ENCODE measurements around the gene TNS4. TPM values are rescaled to one million over a fixed set of nuclear protein-coding genes. Genes with fewer than 3 reads are reported as not detected.

The TNS4 gene
- total and polyA plus RNA-seq, 7 experiments from 2014 or later, result 1.2 to 10.3 (median 1.3) TPM; not detected in 4

DNA sequence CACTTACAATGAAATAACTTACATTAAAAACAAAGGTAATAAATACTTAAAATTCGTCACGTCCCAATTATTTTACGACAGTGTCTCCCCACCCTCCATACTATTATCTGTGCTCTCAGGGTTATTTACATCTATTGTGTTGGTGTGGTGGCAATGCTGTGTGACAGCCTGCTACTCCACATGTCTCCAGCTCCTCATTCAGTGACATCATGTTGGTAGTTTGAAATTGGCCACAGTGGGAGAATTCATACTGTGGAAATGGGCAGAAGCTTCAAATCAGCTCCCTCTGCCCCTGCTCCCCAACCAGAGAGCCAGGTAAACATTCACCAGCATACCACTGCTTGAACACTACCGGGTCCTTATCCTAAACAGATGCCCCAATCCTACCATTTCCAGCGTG, 6.3 kb downstream of the TNS4 start:
- H3K9me3 Mint-ChIP-seq, result no peaks in the 10 kb centered on the region
- Histone ChIP-seq H3K4me1 (ENCODE audit: control insufficient read depth in 2 of 2, insufficient read depth in 2 of 2, low read length in 2 of 2) (peaks cover 8 to 16% of the 10 kb centered on the region in 2 donors), H3K9me3 (ENCODE audit: control insufficient read depth in 2 of 3, low read length in 3 of 3) (no peaks in the 10 kb centered on the region), H3K36me3 (ENCODE audit: control insufficient read depth in 2 of 3, insufficient read depth in 3 of 3, low read length in 3 of 3) (no peaks in the 10 kb centered on the region), H3K27ac (ENCODE audit: low read depth, low read length) (no peak overlapping the region), H3K27me3 (ENCODE audit: control insufficient read depth in 2 of 2, insufficient read depth in 2 of 2, low read length in 2 of 2) (no peaks in the 10 kb centered on the region), H3K4me3 (ENCODE audit: low read length) (no peak overlapping the region)
- peaks cover 0 to 7% (median 0%) of the 10 kb centered on the region in 5 donors for H3K36me3 Mint-ChIP-seq
- ChIA-PET CTCF (interaction anchor here (1.1 kb wide), 1 partner anchor 17 kb away, joined by 3 read pairs; no protein-coding TSS in a partner anchor), POLR2A (interaction anchor here (0.6 to 4.0 kb wide), 6 partner anchors 14 to 56 kb away, joined by 3 to 16 read pairs (median 4); no protein-coding TSS in a partner anchor)
- ATAC-seq (no peak), DNase-seq (no peak)
- peak overlapping the region in 1 of 9 donors; percentile 71 for H3K27ac Mint-ChIP-seq
- peaks cover 12 to 39% (median 19%) of the 10 kb centered on the region in 7 donors for H3K4me1 Mint-ChIP-seq
- H3K27me3 Mint-ChIP-seq, result peaks cover 0 to 6% (median 0%) of the 10 kb centered on the region in 5 donors
- H3K4me3 Mint-ChIP-seq, result no peak overlapping the region
- intact Hi-C loops (cut with micrococcal nuclease), result no loop called here

DNA sequence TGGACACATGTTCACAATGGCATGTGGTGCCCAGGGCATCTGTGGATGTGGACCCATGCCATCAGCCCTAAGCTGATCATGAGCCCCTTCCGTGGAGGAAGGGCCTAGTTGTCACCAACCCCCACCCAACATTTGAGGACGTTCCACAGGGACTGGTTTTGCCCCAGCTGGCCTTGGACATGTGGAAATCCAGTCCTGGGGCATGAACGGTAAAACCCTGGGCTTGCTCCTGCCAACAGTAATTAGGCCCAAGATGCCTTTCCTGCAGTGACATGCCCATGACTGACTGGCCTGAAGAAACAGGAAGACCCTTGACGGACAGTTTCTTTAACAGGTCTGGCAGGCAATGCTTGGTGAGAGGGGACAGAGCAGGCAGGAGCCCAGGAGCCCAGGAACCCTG, 7.7 kb downstream of the TNS4 start:
- H3K9me3 Mint-ChIP-seq, result no peaks in the 10 kb centered on the region
- Histone ChIP-seq H3K9me3 (ENCODE audit: control insufficient read depth in 2 of 3, low read length in 3 of 3) (no peaks in the 10 kb centered on the region), H3K36me3 (ENCODE audit: control insufficient read depth in 2 of 3, insufficient read depth in 3 of 3, low read length in 3 of 3) (no peaks in the 10 kb centered on the region), H3K27ac (ENCODE audit: low read depth, low read length) (no peak overlapping the region), H3K27me3 (ENCODE audit: control insufficient read depth in 2 of 2, insufficient read depth in 2 of 2, low read length in 2 of 2) (no peaks in the 10 kb centered on the region), H3K4me1 (ENCODE audit: control insufficient read depth in 2 of 2, insufficient read depth in 2 of 2, low read length in 2 of 2) (peaks cover 20 to 27% of the 10 kb centered on the region in 2 donors), H3K4me3 (ENCODE audit: low read length) (no peak overlapping the region)
- peaks cover 0 to 7% (median 0%) of the 10 kb centered on the region in 5 donors for H3K36me3 Mint-ChIP-seq
- H3K27ac Mint-ChIP-seq, result no peak overlapping the region
- no peak overlapping the region for H3K4me3 Mint-ChIP-seq
- DNase-seq (no peak), ATAC-seq (no peak)
- ChIA-PET POLR2A (interaction anchor here (0.6 to 1.7 kb wide), 5 partner anchors 11 to 148 kb away, joined by 3 to 5 read pairs (median 3); no protein-coding TSS in a partner anchor), CTCF (no interaction called here)
- H3K27me3 Mint-ChIP-seq, result no peaks in the 10 kb centered on the region
- intact Hi-C loops (cut with micrococcal nuclease), result no loop called here
- H3K4me1 Mint-ChIP-seq, result peaks cover 20 to 50% (median 33%) of the 10 kb centered on the region in 7 donors

DNA sequence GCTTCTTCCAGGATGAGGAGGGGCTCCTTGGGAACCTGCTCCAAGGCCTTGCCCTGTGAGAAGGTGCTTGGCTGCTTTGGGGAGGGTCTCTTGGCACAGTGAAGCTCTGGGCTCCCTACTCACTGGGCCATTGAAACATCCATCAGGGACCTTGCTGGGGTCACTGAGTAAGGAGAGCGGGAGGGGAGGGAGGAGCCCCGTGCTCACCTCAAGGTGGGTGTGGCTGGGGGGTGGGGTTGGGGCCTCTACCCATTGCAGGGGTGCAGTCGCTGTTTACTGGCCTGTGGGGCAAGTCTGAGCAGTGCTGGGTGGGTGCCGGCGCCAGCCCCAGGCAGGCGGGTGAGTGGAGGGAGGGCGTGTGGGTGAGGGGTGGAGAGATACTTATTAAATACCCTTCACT, 9.9 kb downstream of the TNS4 start:
- Mint-ChIP-seq H3K27ac (peak overlapping the region in 7 of 9 donors; percentile 69 to 90 (median 75)), H3K4me3 (peak overlapping the region in 2 of 10 donors; percentile 73 to 78), H3K27me3 (no peaks in the 10 kb centered on the region), H3K9me3 (no peaks in the 10 kb centered on the region), H3K36me3 (peaks cover 0 to 7% (median 0%) of the 10 kb centered on the region in 5 donors), H3K4me1 (peaks cover 26 to 48% (median 39%) of the 10 kb centered on the region in 7 donors)
- POLR2A ChIA-PET, result interaction anchor here (0.6 to 2.7 kb wide), 5 partner anchors 8 to 1172 kb away, joined by 3 to 16 read pairs (median 6); no protein-coding TSS in a partner anchor
- CTCF ChIA-PET, result interaction anchor here (0.6 to 1.4 kb wide), 2 partner anchors 12 to 130 kb away, joined by 3 to 4 read pairs; no protein-coding TSS in a partner anchor
- Histone ChIP-seq H3K4me3 (ENCODE audit: low read length) (no peak overlapping the region), H3K9me3 (ENCODE audit: control insufficient read depth in 2 of 3, low read length in 3 of 3) (no peaks in the 10 kb centered on the region), H3K27me3 (ENCODE audit: control insufficient read depth in 2 of 2, insufficient read depth in 2 of 2, low read length in 2 of 2) (no peaks in the 10 kb centered on the region), H3K36me3 (ENCODE audit: control insufficient read depth in 2 of 3, insufficient read depth in 3 of 3, low read length in 3 of 3) (no peaks in the 10 kb centered on the region), H3K27ac (ENCODE audit: low read depth, low read length) (no peak overlapping the region), H3K4me1 (ENCODE audit: control insufficient read depth in 2 of 2, insufficient read depth in 2 of 2, low read length in 2 of 2) (peaks cover 20 to 27% of the 10 kb centered on the region in 2 donors)
- no peak for ATAC-seq
- no peak for DNase-seq
- intact Hi-C loops (cut with micrococcal nuclease), result loop anchor here in 1 of 2 donors (2.0 kb wide), 1 partner anchor 25 kb away; no protein-coding TSS in a partner anchor

DNA sequence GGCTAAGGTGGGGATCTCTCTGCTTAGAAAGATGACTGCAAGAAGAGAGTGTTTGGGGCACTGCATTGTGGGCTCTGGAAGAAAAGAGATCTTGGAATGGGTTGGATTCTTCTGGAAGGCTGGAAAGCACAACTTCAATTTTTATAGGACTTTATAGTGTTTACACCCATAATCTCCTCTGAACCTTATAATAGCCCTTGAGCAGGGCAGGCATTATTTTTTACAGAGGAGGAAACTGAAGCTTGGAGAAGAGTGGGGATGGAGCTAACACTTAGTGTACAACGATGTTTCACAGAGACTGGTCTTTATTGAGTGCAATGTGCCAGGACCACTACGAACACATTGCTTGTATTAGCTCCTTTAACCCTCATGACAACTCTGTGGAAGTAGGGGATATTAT, 10.4 kb downstream of the TNS4 start:
- Histone ChIP-seq H3K9me3 (ENCODE audit: control insufficient read depth in 2 of 3, low read length in 3 of 3) (no peaks in the 10 kb centered on the region), H3K27ac (ENCODE audit: low read depth, low read length) (no peak overlapping the region), H3K4me3 (ENCODE audit: low read length) (no peak overlapping the region), H3K4me1 (ENCODE audit: control insufficient read depth in 2 of 2, insufficient read depth in 2 of 2, low read length in 2 of 2) (peaks cover 20 to 27% of the 10 kb centered on the region in 2 donors), H3K27me3 (ENCODE audit: control insufficient read depth in 2 of 2, insufficient read depth in 2 of 2, low read length in 2 of 2) (no peaks in the 10 kb centered on the region), H3K36me3 (ENCODE audit: control insufficient read depth in 2 of 3, insufficient read depth in 3 of 3, low read length in 3 of 3) (no peaks in the 10 kb centered on the region)
- ChIA-PET CTCF (interaction anchor here (0.6 to 1.4 kb wide), 2 partner anchors 11 to 130 kb away, joined by 3 to 4 read pairs; no protein-coding TSS in a partner anchor), POLR2A (interaction anchor here (0.6 to 2.7 kb wide), 10 partner anchors 9 to 1172 kb away, joined by 3 to 16 read pairs (median 6); no protein-coding TSS in a partner anchor)
- Mint-ChIP-seq H3K27ac (peak overlapping the region in 7 of 9 donors; percentile 69 to 90 (median 75)), H3K9me3 (no peaks in the 10 kb centered on the region), H3K4me3 (peak overlapping the region in 9 of 10 donors; percentile 13 to 78 (median 62)), H3K4me1 (peaks cover 26 to 53% (median 44%) of the 10 kb centered on the region in 7 donors), H3K36me3 (peaks cover 0 to 7% (median 0%) of the 10 kb centered on the region in 5 donors), H3K27me3 (no peaks in the 10 kb centered on the region)
- intact Hi-C loops (cut with micrococcal nuclease), result loop anchor here in 1 of 2 donors (2.0 kb wide), 1 partner anchor 26 kb away; no protein-coding TSS in a partner anchor
- DNase-seq (no peak), ATAC-seq (no peak)

DNA sequence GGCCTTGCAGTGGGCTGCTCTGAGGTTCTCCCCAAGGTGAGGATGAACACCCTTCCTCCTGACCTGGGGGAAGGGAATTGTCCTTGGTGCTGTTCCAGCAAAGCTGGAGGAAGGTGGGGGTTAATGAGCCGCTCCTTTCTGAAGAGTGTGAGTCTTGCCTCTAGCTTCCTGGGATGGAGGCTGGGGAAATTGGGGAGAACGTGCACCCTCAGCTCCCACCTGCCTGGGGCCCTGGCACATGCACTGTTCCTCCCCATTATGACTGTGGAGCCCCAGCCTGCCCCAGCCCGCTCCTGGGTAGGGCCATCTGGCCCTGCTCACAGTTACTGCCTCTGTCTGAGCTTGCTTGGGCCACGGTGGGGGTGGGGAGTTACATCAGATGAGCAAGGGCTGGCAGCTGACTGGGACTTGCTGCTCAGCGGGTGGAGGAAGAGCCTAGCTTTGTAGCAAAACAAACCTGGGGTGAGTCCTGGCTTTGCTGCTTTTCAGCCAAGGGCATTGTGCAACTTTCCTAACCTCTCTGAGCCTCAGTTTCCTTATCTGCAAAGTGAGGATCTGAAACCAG, 11.1 kb downstream of the TNS4 start:
- no peak overlapping the region for H3K4me3 ChIP-seq (ENCODE audit: low read length)
- Mint-ChIP-seq H3K4me3 (peak overlapping the region in 9 of 10 donors; percentile 21 to 78 (median 62)), H3K36me3 (peaks cover 0 to 5% (median 0%) of the 10 kb centered on the region in 5 donors), H3K4me1 (peaks cover 26 to 58% (median 49%) of the 10 kb centered on the region in 7 donors), H3K27me3 (no peaks in the 10 kb centered on the region), H3K27ac (peak overlapping the region in 8 of 9 donors; percentile 14 to 90 (median 74)), H3K9me3 (no peaks in the 10 kb centered on the region)
- no peaks in the 10 kb centered on the region for H3K36me3 ChIP-seq (ENCODE audit: control insufficient read depth in 2 of 3, insufficient read depth in 3 of 3, low read length in 3 of 3)
- no peaks in the 10 kb centered on the region for H3K9me3 ChIP-seq (ENCODE audit: control insufficient read depth in 2 of 3, low read length in 3 of 3)
- CTCF ChIA-PET, result interaction anchor here (0.6 to 1.4 kb wide), 3 partner anchors 11 to 180 kb away, joined by 4 to 6 read pairs (median 5); no protein-coding TSS in a partner anchor
- intact Hi-C loops (cut with micrococcal nuclease), result loop anchor here in 1 of 2 donors (2.0 kb wide), 1 partner anchor 26 kb away; no protein-coding TSS in a partner anchor
- H3K4me1 ChIP-seq (ENCODE audit: control insufficient read depth in 2 of 2, insufficient read depth in 2 of 2, low read length in 2 of 2), result peaks cover 20 to 27% of the 10 kb centered on the region in 2 donors
- H3K27me3 ChIP-seq (ENCODE audit: control insufficient read depth in 2 of 2, insufficient read depth in 2 of 2, low read length in 2 of 2), result no peaks in the 10 kb centered on the region
- DNase-seq (peak in 1 of 9 donors; percentile 29), ATAC-seq (no peak)
- POLR2A ChIA-PET, result interaction anchor here (0.7 to 2.7 kb wide), 11 partner anchors 9 to 102 kb away, joined by 3 to 16 read pairs (median 6); no protein-coding TSS in a partner anchor
- H3K27ac ChIP-seq (ENCODE audit: low read depth, low read length), result no peak overlapping the region

DNA sequence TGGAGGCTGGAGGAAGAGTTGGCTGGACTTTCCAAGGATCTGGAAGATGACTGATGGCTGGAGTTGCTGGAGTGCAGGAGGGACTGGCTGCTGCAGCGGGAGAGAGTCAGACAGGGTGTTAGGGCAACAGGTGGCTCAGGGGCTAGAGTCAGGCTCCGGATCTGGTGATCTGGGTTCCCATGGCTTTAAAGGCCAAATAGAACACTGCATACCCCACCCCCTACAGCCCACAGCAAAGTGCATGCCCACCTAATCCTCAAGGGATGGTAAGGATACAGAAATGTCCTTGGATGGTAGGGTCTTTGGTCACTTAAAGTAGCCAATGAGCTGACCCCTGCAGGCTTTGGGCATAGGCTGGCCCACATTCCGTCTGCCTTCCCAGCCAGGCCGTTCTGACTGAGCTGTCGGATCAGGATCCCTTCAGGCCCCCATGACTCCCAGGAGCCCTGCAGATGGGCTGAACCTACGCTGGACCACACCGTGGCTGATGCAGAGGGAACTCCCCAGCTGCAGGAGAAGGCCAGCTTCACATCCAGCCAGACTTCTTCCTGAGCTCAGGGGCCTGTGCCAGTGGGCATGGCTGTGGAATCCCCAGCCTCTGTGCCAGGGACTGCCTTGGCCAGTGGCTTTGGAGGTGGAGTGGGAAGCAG, 13.9 kb downstream of the TNS4 start:
- Mint-ChIP-seq H3K4me1 (peaks cover 27 to 81% (median 73%) of the 10 kb centered on the region in 7 donors), H3K4me3 (no peak overlapping the region), H3K27ac (peak overlapping the region in 5 of 9 donors; percentile 14 to 99 (median 62)), H3K9me3 (no peaks in the 10 kb centered on the region), H3K27me3 (no peaks in the 10 kb centered on the region), H3K36me3 (peaks cover 0 to 2% (median 0%) of the 10 kb centered on the region in 5 donors)
- H3K9me3 ChIP-seq (ENCODE audit: control insufficient read depth in 2 of 3, low read length in 3 of 3), result no peaks in the 10 kb centered on the region
- intact Hi-C loops (cut with micrococcal nuclease), result loop anchor here in 1 of 2 donors (2.0 kb wide), 1 partner anchor 27 kb away; no protein-coding TSS in a partner anchor
- H3K4me3 ChIP-seq (ENCODE audit: low read length), result no peak overlapping the region
- ATAC-seq (no peak), DNase-seq (no peak)
- H3K27ac ChIP-seq (ENCODE audit: low read depth, low read length), result no peak overlapping the region
- H3K27me3 ChIP-seq (ENCODE audit: control insufficient read depth in 2 of 2, insufficient read depth in 2 of 2, low read length in 2 of 2), result no peaks in the 10 kb centered on the region
- ChIA-PET CTCF (interaction anchor here (1.1 kb wide), 1 partner anchor 46 kb away, joined by 4 read pairs; no protein-coding TSS in a partner anchor), POLR2A (interaction anchor here (1.2 kb wide), 1 partner anchor 10 kb away, joined by 3 read pairs; no protein-coding TSS in a partner anchor)
- peaks cover 20 to 27% of the 10 kb centered on the region in 2 donors for H3K4me1 ChIP-seq (ENCODE audit: control insufficient read depth in 2 of 2, insufficient read depth in 2 of 2, low read length in 2 of 2)
- H3K36me3 ChIP-seq (ENCODE audit: control insufficient read depth in 2 of 3, insufficient read depth in 3 of 3, low read length in 3 of 3), result no peaks in the 10 kb centered on the region
